ENCODE results near the gene CAPZA1.

Gene CAPZA1

GRCh38 chr1:112676543-112676942 is 56.9 kb downstream of the CAPZA1 start:
- Mint-ChIP-seq H3K27ac (peak overlapping the region; percentile 53 to 93 (median 80)), H3K36me3 (ENCODE audit: low read depth) (peaks cover 42% of the 10 kb centered on the region), H3K4me3 (peak overlapping the region; percentile 85 to 88 (median 87)), H3K9me3 (peaks cover 3% of the 10 kb centered on the region), H3K27me3 (ENCODE audit: low read depth) (no peaks in the 10 kb centered on the region), H3K4me1 (peaks cover 36% of the 10 kb centered on the region)
- TF ChIP-seq, protein P1, sequence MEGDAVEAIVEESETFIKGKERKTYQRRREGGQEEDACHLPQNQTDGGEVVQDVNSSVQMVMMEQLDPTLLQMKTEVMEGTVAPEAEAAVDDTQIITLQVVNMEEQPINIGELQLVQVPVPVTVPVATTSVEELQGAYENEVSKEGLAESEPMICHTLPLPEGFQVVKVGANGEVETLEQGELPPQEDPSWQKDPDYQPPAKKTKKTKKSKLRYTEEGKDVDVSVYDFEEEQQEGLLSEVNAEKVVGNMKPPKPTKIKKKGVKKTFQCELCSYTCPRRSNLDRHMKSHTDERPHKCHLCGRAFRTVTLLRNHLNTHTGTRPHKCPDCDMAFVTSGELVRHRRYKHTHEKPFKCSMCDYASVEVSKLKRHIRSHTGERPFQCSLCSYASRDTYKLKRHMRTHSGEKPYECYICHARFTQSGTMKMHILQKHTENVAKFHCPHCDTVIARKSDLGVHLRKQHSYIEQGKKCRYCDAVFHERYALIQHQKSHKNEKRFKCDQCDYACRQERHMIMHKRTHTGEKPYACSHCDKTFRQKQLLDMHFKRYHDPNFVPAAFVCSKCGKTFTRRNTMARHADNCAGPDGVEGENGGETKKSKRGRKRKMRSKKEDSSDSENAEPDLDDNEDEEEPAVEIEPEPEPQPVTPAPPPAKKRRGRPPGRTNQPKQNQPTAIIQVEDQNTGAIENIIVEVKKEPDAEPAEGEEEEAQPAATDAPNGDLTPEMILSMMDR (IDR thresholded peaks at IDR 0.05; ENCODE audit: unreplicated experiment in 3 of 3), result no peak

DNA sequence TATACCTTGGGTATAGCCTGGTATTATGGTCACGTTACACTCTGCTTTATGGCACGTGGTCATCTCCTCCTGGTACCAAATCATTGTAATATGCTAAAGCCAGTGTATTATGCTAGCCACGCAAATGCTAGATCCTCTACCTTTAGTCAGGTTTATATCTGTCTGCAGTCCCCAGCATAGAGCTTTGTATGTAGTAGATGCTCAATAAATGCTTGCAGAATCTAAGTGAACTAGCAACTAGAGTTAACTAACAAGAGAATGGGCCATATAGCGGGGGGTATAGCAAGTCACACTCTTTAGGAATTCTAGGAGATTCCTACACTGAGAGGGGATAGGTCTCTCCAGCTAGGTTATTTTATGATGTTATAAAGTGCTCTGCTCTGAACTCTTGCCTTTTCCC is 57.9 kb downstream of the CAPZA1 start:
- Mint-ChIP-seq H3K27ac (no peak overlapping the region), H3K4me1 (peaks cover 26% of the 10 kb centered on the region), H3K36me3 (ENCODE audit: low read depth) (peaks cover 42% of the 10 kb centered on the region), H3K4me3 (peak overlapping the region in 2 of 3 experiments; percentile 33 to 61), H3K27me3 (ENCODE audit: low read depth) (no peaks in the 10 kb centered on the region), H3K9me3 (peaks cover 3% of the 10 kb centered on the region)
- TF ChIP-seq, protein P1 (IDR thresholded peaks at IDR 0.05; ENCODE audit: unreplicated experiment in 3 of 3), result no peak

- H3K27ac Mint-ChIP-seq, result no peak overlapping the region
- H3K4me1 Mint-ChIP-seq, result peaks cover 19% of the 10 kb centered on the region
- TF ChIP-seq, protein P1 (IDR thresholded peaks at IDR 0.05; ENCODE audit: unreplicated experiment in 3 of 3), result no peak
- no peaks in the 10 kb centered on the region for H3K27me3 Mint-ChIP-seq (ENCODE audit: low read depth)
- peaks cover 3% of the 10 kb centered on the region for H3K9me3 Mint-ChIP-seq
- H3K36me3 Mint-ChIP-seq (ENCODE audit: low read depth), result peaks cover 46% of the 10 kb centered on the region
- no peak overlapping the region for H3K4me3 Mint-ChIP-seq
Observed at GRCh38 chr1:112678605-112679004, 59.0 kb downstream of the CAPZA1 start.

GRCh38 chr1:112685913-112686312 is 66.3 kb downstream of the CAPZA1 start:
- no peaks in the 10 kb centered on the region for H3K9me3 Mint-ChIP-seq
- no peak overlapping the region for H3K27ac Mint-ChIP-seq
- H3K4me1 Mint-ChIP-seq, result peaks cover 17% of the 10 kb centered on the region
- no peaks in the 10 kb centered on the region for H3K27me3 Mint-ChIP-seq (ENCODE audit: low read depth)
- no peak overlapping the region for H3K4me3 Mint-ChIP-seq
- H3K36me3 Mint-ChIP-seq (ENCODE audit: low read depth), result peaks cover 39% of the 10 kb centered on the region
- TF ChIP-seq, protein P1 (IDR thresholded peaks at IDR 0.05; ENCODE audit: unreplicated experiment in 3 of 3), result no peak

DNA sequence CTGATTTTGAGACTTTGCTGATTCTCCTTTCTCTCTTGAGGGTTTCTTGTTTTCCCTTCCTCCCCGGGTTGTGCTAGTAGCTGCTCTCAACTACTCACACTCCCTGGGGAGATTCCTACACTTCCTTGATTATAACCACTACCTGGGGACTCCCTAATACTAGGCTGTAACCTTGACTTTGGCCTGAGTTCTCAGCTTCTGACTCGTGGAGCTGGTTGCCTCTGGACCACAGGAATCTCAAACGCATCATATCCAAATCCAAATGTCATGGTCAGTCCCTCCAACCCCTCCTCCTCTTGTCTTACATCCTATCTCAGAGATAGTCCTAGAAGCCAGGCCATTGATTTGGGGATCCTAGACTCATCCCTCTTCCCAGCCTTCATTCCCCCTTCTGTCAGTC is 66.8 kb downstream of the CAPZA1 start:
- H3K36me3 Mint-ChIP-seq (ENCODE audit: low read depth), result peaks cover 37% of the 10 kb centered on the region
- H3K9me3 Mint-ChIP-seq, result no peaks in the 10 kb centered on the region
- H3K4me3 Mint-ChIP-seq, result no peak overlapping the region
- H3K27ac Mint-ChIP-seq, result no peak overlapping the region
- peaks cover 17% of the 10 kb centered on the region for H3K4me1 Mint-ChIP-seq
- TF ChIP-seq, protein P1 (IDR thresholded peaks at IDR 0.05; ENCODE audit: unreplicated experiment in 3 of 3), result no peak
- no peaks in the 10 kb centered on the region for H3K27me3 Mint-ChIP-seq (ENCODE audit: low read depth)

- peaks cover 17% of the 10 kb centered on the region for H3K4me1 Mint-ChIP-seq
- peaks cover 38% of the 10 kb centered on the region for H3K36me3 Mint-ChIP-seq (ENCODE audit: low read depth)
- H3K9me3 Mint-ChIP-seq, result no peaks in the 10 kb centered on the region
- TF ChIP-seq, protein P1 (IDR thresholded peaks at IDR 0.05; ENCODE audit: unreplicated experiment in 3 of 3), result no peak
- H3K4me3 Mint-ChIP-seq, result no peak overlapping the region
- no peaks in the 10 kb centered on the region for H3K27me3 Mint-ChIP-seq (ENCODE audit: low read depth)
- H3K27ac Mint-ChIP-seq, result no peak overlapping the region
Observed at GRCh38 chr1:112686835-112687234, 67.2 kb downstream of the CAPZA1 start.
